GM21526 (cell line): Measurements from ENCODE around the gene PBRM1.
A peak's percentile ranks its signal among the peaks of the same experiment; 100 is the strongest.

Source experiments
- ATAC-seq: cut with Tn5 transposase; IDR thresholded peaks from one replicate; pipeline ENCODE4 v1.9.1; 2021; ENCODE audit warnings: moderate library complexity; ENCODE audit not compliant: unreplicated experiment, low FRiP score

PBRM1 gene

DNA sequence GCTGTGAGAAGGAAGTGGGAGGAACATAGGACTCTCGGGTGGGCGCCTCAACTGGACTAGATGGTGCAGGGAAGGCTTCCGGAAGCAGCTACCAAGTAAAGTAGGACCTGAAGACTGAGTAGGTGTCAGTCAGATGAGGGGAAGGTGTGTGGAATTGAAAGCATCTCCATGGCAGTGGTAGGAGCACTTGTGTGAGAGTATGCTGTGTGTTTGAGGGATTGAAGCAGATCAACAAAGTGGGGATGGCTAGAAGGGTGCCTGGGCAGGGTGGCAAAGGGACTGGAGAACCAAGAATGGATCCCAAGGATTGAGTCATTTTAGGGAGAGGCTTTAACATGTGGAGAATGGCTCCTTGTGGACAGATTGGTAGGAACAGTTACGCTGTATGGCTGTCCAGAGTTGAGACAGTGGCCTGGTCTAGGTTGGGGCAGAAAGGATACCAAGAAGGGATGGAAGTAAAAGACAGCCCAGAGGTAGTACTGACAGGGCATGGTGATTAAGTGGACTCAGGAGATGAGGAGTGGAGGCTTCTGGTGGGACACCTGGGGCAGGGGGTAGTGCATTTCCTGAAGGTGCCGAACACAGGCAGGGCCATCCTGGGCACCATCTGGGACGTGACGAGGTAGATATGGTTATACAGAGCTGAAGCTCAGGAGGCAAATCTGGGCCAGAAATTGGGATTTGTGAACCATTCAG, 147.8 kb downstream of the PBRM1 start:
- ATAC-seq, result no peak

DNA sequence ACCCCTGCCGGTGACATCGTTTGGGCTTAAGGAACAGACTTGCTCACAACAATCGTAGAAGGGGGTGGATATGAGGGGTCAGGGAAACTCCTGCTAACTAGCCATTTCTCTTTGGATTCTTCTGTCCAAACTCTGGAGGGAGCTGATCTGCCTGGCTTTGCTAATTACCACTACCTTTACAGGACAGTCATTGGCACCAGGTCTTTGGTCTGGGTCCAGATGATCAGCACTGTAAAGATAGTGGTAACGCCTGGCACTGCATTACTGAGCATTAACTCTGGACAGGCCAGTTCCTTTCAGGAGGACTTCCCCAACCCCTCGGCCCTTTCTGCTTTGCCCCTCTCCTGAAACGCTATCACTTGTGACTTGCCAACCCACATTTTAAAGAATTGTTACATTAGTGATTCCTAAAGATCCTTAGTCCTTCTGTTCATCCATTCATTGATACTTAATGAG, 148.5 kb downstream of the PBRM1 start:
- ATAC-seq, result no peak

- peak; percentile 78 for ATAC-seq
Observed at GRCh38 chr3:52536369-52537164, 149.1 kb downstream of the PBRM1 start, which contains the start of gene UQCC5. Gene UQCC5, plus strand, starts transcription at chr3:52536605. Its CDS starts 151 bp downstream, at chr3:52536756.

DNA sequence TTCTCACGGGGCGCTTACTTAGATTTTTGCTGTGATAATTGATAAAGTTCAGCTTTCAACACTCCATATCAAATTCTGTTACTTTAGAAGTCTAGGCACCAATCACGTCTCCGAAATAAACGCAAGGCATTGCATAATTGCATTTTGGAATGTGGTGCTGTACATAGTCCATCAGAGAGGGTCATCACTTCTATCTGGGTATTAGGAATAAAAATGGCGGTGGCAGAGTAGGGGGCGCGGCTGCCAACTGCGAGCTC, 149.7 kb downstream of the PBRM1 start:
- no peak for ATAC-seq

- no peak for ATAC-seq
Observed at GRCh38 chr3:52535411-52536111, 150.2 kb downstream of the PBRM1 start.

- ATAC-seq, result no peak
Observed at GRCh38 chr3:52534281-52535183, 151.2 kb downstream of the PBRM1 start.

DNA sequence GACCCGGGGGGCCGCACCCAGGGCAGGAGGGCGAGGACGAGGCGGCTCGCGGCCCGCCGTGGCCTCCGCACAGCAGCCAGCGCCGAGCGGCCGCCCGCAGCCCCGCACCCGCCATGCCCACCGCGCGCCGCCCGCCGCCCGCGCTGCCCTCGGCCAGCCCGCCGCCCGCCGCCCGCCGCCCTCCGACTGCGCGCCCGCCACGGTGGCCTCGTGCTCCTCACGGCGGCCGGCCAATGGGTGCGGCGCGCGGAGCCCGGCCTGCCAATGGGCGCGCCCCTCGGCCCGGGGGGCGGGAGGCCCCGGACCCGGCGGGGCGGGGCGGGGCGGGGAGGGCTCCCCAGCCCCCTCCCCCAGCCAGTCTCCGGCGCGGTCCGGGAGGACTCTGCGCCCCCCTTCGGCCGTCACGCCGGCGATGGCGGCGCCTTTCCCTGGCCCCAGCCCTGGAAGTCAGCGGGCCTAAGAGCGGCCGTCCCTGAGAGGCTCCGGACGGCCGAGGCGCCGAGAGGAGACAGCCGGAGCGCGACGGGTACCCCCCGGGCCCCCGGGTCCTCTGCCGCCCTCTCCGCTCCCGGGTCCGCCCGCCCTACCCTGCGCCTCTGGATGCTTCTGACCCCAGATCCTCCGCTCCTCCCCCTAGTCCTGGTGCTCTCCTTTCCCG, 152.0 kb downstream of the PBRM1 start, which contains the start of gene NT5DC2:
Gene NT5DC2, minus strand, starts transcription at position 235 of the 658 bp plus-strand sequence. Its CDS starts 120 bp downstream, at position 115.
- ATAC-seq, result no peak

DNA sequence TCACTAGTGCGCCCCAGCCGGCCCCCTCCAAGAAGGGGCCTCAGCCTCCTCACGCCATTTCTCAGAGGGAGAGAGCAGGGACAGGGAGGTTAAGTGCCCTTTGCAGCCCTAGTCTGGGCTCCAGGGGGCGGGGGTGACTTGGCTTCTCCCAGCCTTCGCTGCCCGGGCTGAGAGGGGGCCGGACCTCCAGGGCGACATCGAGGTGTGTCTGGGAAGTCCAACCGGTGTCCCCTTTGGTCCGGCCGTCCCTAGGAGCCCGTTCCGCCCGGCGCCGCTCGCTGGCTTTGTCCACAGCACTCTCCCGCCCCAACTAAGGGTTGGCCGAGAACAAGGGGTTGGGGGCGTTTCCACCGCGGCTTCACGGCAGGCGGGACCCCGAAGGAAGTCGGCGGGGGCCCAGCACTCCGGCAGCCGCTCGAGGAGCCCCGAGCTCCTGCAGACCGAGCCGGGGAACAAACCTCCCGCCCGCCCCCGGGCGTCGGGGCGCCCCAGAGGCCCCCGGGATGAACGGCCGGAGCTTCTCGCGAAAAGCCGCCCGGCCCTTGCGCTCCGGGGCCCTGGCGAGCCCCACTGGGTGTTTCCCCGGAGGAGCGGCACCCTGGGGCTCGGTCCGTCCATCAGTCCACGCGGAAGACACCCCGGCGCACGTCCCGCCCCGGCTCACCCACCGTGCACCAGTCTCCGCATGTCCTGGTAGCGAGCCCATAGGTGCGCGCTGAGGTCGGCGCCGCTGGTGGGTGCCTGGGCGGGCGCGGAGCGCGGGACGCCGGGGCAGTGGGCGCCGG, 152.7 kb downstream of the PBRM1 start:
- no peak for ATAC-seq

- no peak for ATAC-seq
Observed at GRCh38 chr3:52532517-52532837, 153.2 kb downstream of the PBRM1 start.

DNA sequence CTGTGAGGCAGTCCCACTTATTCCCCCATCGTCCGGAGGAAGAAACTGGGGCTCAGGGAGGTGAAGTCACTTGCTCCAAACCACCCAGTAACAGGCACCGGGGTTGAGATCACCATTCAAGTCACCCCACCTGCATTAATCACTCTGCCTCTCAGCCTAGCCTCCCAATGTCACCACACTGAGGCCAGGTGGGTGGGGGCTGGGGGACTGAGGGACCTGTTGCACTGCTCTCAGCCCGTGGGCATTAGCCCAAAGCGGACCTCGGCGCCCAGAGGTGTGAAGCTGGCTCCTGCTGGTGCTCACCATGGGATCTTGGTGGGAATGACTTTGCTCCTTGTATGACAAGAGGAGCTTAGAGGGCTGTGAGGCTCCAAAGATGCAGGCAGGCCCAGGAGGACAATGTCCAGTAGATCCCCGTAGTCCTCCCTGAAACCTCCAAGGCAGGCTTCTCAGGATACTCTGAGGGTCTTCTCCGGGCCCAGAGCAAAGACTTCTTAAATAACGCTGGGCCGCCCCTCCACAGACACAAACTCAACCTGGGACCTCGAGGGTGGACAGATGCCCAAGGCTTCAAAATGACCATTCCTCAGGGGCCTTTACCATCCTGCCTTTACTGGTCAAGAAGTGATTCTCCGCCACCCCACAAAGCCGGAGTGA, 153.7 kb downstream of the PBRM1 start:
- ATAC-seq, result no peak

- ATAC-seq, result no peak
Observed at GRCh38 chr3:52530918-52531826, 154.5 kb downstream of the PBRM1 start.

GRCh38 chr3:52529376-52530333, 156.1 kb downstream of the PBRM1 start:
- ATAC-seq, result no peak

- no peak for ATAC-seq
Observed at GRCh38 chr3:52528586-52529375, 156.9 kb downstream of the PBRM1 start.

DNA sequence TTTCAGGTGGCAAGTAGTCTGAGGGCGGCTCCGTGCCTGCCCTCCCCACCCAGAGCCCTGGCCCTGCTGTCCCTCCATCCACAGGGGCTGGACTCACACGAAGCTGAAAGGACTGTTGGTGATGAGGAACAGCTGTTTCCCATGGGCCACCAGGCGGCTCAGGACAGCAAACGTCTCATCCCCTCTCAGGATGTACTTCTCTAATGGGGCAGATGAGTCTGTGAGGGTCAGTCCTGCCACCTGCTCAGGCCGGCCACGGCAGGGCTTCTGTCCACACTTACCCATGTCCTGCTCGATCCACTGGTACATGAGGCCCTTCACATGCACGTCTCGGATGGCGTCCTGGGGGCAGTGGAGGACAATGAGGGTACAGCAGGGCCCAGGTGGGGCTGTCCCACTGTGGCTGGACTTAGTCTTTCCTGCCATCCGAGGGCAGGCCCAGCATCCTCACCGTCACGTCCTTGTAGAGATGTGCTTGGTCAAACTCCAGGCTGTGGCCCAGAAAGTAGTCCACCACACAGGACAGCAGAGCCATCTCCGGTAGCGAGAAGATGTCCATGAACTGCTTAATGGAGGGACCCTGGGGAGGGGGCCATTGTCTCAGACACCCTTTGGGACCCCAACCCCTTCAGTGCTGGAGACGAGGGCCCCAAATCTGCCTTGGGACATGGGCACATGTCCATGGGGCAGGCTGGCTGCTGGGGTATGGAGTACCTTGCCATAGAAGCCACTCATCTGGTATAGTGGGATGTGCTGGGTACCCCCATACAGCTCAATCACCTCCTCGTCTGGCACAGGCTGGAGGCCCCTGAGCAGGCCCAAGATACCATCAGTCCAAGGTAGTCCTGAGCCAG, 157.8 kb downstream of the PBRM1 start:
- no peak for ATAC-seq
